ENCODE results near the gene BCKDHB. TPM values are rescaled to one million over a fixed set of nuclear protein-coding genes. Genes with fewer than 3 reads are reported as not detected.
"Not testable (repeated sequence)": the region's sequence is repeated elsewhere in the genome, so short reads cannot be mapped to it uniquely, and the experiment has no call there.

Gene BCKDHB
- total RNA-seq, 1 experiment from 2014 or later, result 24.3 TPM

- no peak for TF ChIP-seq ATF3 (CRISPR knock-in tag; conservative IDR thresholded peaks at IDR 0.05)
- no peak for TF ChIP-seq TP53 (CRISPR knock-in tag; IDR thresholded peaks at IDR 0.05)
- TF ChIP-seq HMGA2 (CRISPR knock-in tag; IDR thresholded peaks at IDR 0.05), result no peak
- no peak for TF ChIP-seq MYBL2 (CRISPR knock-in tag; IDR thresholded peaks at IDR 0.05)
- TF ChIP-seq ZSCAN18 (CRISPR knock-in tag; IDR thresholded peaks at IDR 0.05), result no peak
- TF ChIP-seq ATF6 (CRISPR knock-in tag; IDR thresholded peaks at IDR 0.05), result no peak
- TF ChIP-seq MLX (CRISPR knock-in tag; IDR thresholded peaks at IDR 0.05), result no peak
- TF ChIP-seq OVOL2 (CRISPR knock-in tag; IDR thresholded peaks at IDR 0.05; ENCODE audit: borderline replicate concordance), result no peak
- TF ChIP-seq ZNF317 (CRISPR knock-in tag; IDR thresholded peaks at IDR 0.05; ENCODE audit: borderline replicate concordance, low read depth), result no peak
Observed at GRCh38 chr6:80234908-80235307, 128.4 kb downstream of the BCKDHB start (continued).

GRCh38 chr6:80235647-80236046, 129.2 kb downstream of the BCKDHB start:
- Mint-ChIP-seq H3K27ac (no peak overlapping the region), H3K4me1 (peaks cover 7% of the 10 kb centered on the region; the same call in 1 of the 2 replicates), H3K27me3 (ENCODE audit: low read depth) (no peaks in the 10 kb centered on the region), H3K4me3 (no peak overlapping the region), H3K36me3 (peaks cover 13% of the 10 kb centered on the region), H3K9me3 (peaks cover 7% of the 10 kb centered on the region)
- no peak for ATAC-seq
- no peak for TF ChIP-seq ESRRA (CRISPR knock-in tag; IDR thresholded peaks at IDR 0.05; ENCODE audit: borderline replicate concordance)
- TF ChIP-seq NR3C1 (CRISPR knock-in tag; conservative IDR thresholded peaks at IDR 0.05; ENCODE audit: low read depth), result no peak
- ChIA-PET CTCF (interaction anchor here (1.5 kb wide), 1 partner anchor 22 kb away, joined by 6 read pairs; no protein-coding TSS in a partner anchor), POLR2A (no interaction called here)
- DNase-seq (ENCODE audit: low spot score), result no peak

- H3K27me3 Mint-ChIP-seq (ENCODE audit: low read depth); DNase-seq (ENCODE audit: low spot score); H3K27ac Mint-ChIP-seq; H3K4me3 Mint-ChIP-seq; H3K4me1 Mint-ChIP-seq; ATAC-seq; POLR2A ChIA-PET; CTCF ChIA-PET: not testable (repeated sequence)
- H3K9me3 Mint-ChIP-seq, result peaks cover 11% of the 10 kb centered on the region
- H3K36me3 Mint-ChIP-seq, result peaks cover 13% of the 10 kb centered on the region
Observed at GRCh38 chr6:80238754-80239153, 132.3 kb downstream of the BCKDHB start.

GRCh38 chr6:80245043-80245442, 138.6 kb downstream of the BCKDHB start:
- no peaks in the 10 kb centered on the region for H3K27me3 Mint-ChIP-seq (ENCODE audit: low read depth)
- ChIA-PET POLR2A (no interaction called here), CTCF (no interaction called here)
- ATAC-seq (no peak), DNase-seq (ENCODE audit: low spot score) (no peak)
- no peak overlapping the region for H3K4me3 Mint-ChIP-seq
- H3K36me3 Mint-ChIP-seq, result 0 out of 2 replicates have a peak, but pooled peaks cover under 1% of the 10 kb centered on the region
- peaks cover 4% of the 10 kb centered on the region; the same call in 1 of the 2 replicates for H3K9me3 Mint-ChIP-seq
- peaks cover 4% of the 10 kb centered on the region for H3K4me1 Mint-ChIP-seq
- H3K27ac Mint-ChIP-seq, result no peak overlapping the region
- TF ChIP-seq E2F1 (CRISPR knock-in tag; IDR thresholded peaks at IDR 0.05) (no peak), CREB1 (CRISPR knock-in tag; IDR thresholded peaks at IDR 0.05) (no peak), OVOL2 (CRISPR knock-in tag; IDR thresholded peaks at IDR 0.05; ENCODE audit: borderline replicate concordance) (no peak), FOXP4 (CRISPR knock-in tag; IDR thresholded peaks at IDR 0.05) (no peak), HMGA2 (CRISPR knock-in tag; IDR thresholded peaks at IDR 0.05) (no peak), PRDM15 (CRISPR knock-in tag; IDR thresholded peaks at IDR 0.05) (no peak), ZNF317 (CRISPR knock-in tag; IDR thresholded peaks at IDR 0.05; ENCODE audit: borderline replicate concordance, low read depth) (no peak)

Data from WTC11 (cell line).